ENCODE measurements around the gene SPATA9.
"Not testable (repeated sequence)": the region's sequence is repeated elsewhere in the genome, so short reads cannot be mapped to it uniquely, and the experiment has no call there.

SPATA9 gene

GRCh38 chr5:95647886-95648860 is 34.6 kb downstream of the SPATA9 start:
- in situ Hi-C loops (cut with MboI; ENCODE audit: low sequenced_read_pairs): no loop called here

GRCh38 chr5:95646569-95647431 is 36.0 kb downstream of the SPATA9 start, which contains the start of gene RFESD:
RFESD (plus strand) TSS chr5:95646777; CDS start chr5:95652272, 5,495 bp downstream.
- in situ Hi-C loops (cut with MboI; ENCODE audit: low sequenced_read_pairs): no loop called here

GRCh38 chr5:95646226-95646568 is 36.6 kb downstream of the SPATA9 start:
- in situ Hi-C loops (cut with MboI; ENCODE audit: low sequenced_read_pairs): not testable (repeated sequence)

- in situ Hi-C loops (cut with MboI; ENCODE audit: low sequenced_read_pairs): no loop called here
These were observed 38.3 kb downstream of the SPATA9 start for GRCh38 chr5:95644351-95645042.

GRCh38 chr5:95643152-95643551 is 39.6 kb downstream of the SPATA9 start:
- in situ Hi-C loops (cut with MboI; ENCODE audit: low sequenced_read_pairs): no loop called here

GRCh38 chr5:95641741-95642220 is 41.0 kb downstream of the SPATA9 start:
- in situ Hi-C loops (cut with MboI; ENCODE audit: low sequenced_read_pairs): no loop called here

GRCh38 chr5:95638632-95639031 is 44.2 kb downstream of the SPATA9 start:
- in situ Hi-C loops (cut with MboI; ENCODE audit: low sequenced_read_pairs): no loop called here

GRCh38 chr5:95634081-95634480 is 48.7 kb downstream of the SPATA9 start:
- in situ Hi-C loops (cut with MboI; ENCODE audit: low sequenced_read_pairs): no loop called here

- in situ Hi-C loops (cut with MboI; ENCODE audit: low sequenced_read_pairs): no loop called here
These were observed 49.1 kb downstream of the SPATA9 start for GRCh38 chr5:95633671-95634070.

- in situ Hi-C loops (cut with MboI; ENCODE audit: low sequenced_read_pairs): not testable (repeated sequence)
These were observed 49.8 kb downstream of the SPATA9 start for GRCh38 chr5:95632942-95633341.

- in situ Hi-C loops (cut with MboI; ENCODE audit: low sequenced_read_pairs): no loop called here
These were observed 50.7 kb downstream of the SPATA9 start for GRCh38 chr5:95631991-95632675.

GRCh38 chr5:95631255-95631958 is 51.4 kb downstream of the SPATA9 start:
- in situ Hi-C loops (cut with MboI; ENCODE audit: low sequenced_read_pairs): no loop called here

GRCh38 chr5:95630394-95630917 is 52.3 kb downstream of the SPATA9 start:
- in situ Hi-C loops (cut with MboI; ENCODE audit: low sequenced_read_pairs): no loop called here

- in situ Hi-C loops (cut with MboI; ENCODE audit: low sequenced_read_pairs): no loop called here
These were observed 53.9 kb downstream of the SPATA9 start for GRCh38 chr5:95628933-95629332.

- in situ Hi-C loops (cut with MboI; ENCODE audit: low sequenced_read_pairs): no loop called here
These were observed 54.6 kb downstream of the SPATA9 start for GRCh38 chr5:95627971-95628810.

- in situ Hi-C loops (cut with MboI; ENCODE audit: low sequenced_read_pairs): no loop called here
These were observed 56.1 kb downstream of the SPATA9 start for GRCh38 chr5:95626701-95627100.

- in situ Hi-C loops (cut with MboI; ENCODE audit: low sequenced_read_pairs): no loop called here
These were observed 58.4 kb downstream of the SPATA9 start for GRCh38 chr5:95624368-95624767.

GRCh38 chr5:95623706-95624105 is 59.1 kb downstream of the SPATA9 start:
- in situ Hi-C loops (cut with MboI; ENCODE audit: low sequenced_read_pairs): no loop called here
